ENCODE data around the gene MORF4L1.

DNA sequence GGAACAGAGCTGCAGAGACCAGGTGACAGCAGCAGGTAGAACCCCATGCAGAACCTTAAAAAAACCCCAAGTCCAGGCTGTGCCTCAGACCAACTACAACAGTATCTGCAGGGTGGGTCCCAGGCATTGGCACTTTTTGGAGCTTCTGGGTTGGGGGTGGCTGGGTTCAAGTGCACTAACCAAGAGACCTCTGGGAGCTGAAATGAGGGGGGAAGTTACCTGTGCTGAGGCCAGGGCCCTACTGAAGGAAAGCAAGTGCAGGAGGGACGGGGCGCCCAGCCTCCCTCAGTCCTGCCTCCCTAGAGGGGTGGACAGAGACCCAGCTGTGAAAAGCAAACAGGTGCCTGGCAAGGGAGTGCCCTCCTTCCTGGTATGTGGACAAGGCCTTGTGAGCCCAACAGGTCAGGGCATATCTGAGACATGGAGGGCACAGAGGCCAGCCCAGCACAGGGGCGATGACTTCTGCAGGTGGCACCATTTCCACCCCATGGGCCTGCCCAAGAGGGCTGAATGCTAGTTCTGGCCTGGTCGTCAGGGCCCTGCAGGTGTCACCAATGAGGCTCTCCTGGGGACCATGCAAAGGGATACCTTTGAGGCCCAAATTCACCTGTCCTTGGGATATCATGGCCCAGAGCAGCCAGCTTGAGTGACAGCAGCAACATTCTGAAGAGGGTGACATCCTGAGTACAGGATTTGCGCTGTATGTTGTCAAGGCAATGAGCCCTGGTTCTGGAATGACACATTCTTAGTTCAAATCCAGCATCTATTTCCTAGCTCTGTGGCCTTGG, 53.5 kb downstream of the MORF4L1 start:
- TF ChIP-seq CTCF (conservative IDR thresholded peaks at IDR 0.05 in 1 of 2, IDR thresholded peaks at IDR 0.05 in 1 of 2; ENCODE audit: low read depth in 1 of 2, low read length in 2 of 2): no peak
- TF ChIP-seq EZH2 (IDR thresholded peaks at IDR 0.05; ENCODE audit: low read length, missing control alignments): no peak
